Germinal center (tissue), 1 donor: ENCODE measurements around the gene BCAR3.
"Not testable (repeated sequence)": the region's sequence is repeated elsewhere in the genome, so short reads cannot be mapped to it uniquely, and the experiment has no call there.

Experiments
- DNase-seq: peaks from one replicate; pipeline ENCODE4 v3.0.0; 2012; ENCODE audit warnings: mixed read lengths, low spot score

BCAR3 gene

GRCh38 chr1:93595266-93595665 lies 86.4 kb downstream of the BCAR3 start:
- no peak for DNase-seq

GRCh38 chr1:93594603-93594880 lies 87.1 kb downstream of the BCAR3 start:
- DNase-seq, result no peak

- no peak for DNase-seq
Measured at GRCh38 chr1:93593854-93594602, 87.6 kb downstream of the BCAR3 start.

GRCh38 chr1:93592551-93592949 lies 89.1 kb downstream of the BCAR3 start:
- no peak for DNase-seq

- no peak for DNase-seq
Measured at GRCh38 chr1:93591676-93592550, 89.7 kb downstream of the BCAR3 start.

- DNase-seq, result not testable (repeated sequence)
Measured at GRCh38 chr1:93591291-93591675, 90.4 kb downstream of the BCAR3 start.

- no peak for DNase-seq
Measured at GRCh38 chr1:93588955-93589354, 92.7 kb downstream of the BCAR3 start.

GRCh38 chr1:93588206-93588605 lies 93.4 kb downstream of the BCAR3 start:
- DNase-seq, result no peak

- no peak for DNase-seq
Measured at GRCh38 chr1:93587354-93587753, 94.3 kb downstream of the BCAR3 start.

GRCh38 chr1:93585059-93585966 lies 96.3 kb downstream of the BCAR3 start:
- DNase-seq, result no peak

GRCh38 chr1:93584261-93585003 lies 97.2 kb downstream of the BCAR3 start:
- no peak for DNase-seq

GRCh38 chr1:93581917-93582850 lies 99.5 kb downstream of the BCAR3 start:
- no peak for DNase-seq

GRCh38 chr1:93579891-93580290 lies 101.7 kb downstream of the BCAR3 start:
- DNase-seq, result no peak

GRCh38 chr1:93578911-93579825 lies 102.5 kb downstream of the BCAR3 start:
- DNase-seq, result no peak

GRCh38 chr1:93578433-93578830 lies 103.2 kb downstream of the BCAR3 start:
- DNase-seq, result no peak

GRCh38 chr1:93577536-93578432 lies 103.9 kb downstream of the BCAR3 start:
- DNase-seq, result no peak

GRCh38 chr1:93576746-93577145 lies 104.9 kb downstream of the BCAR3 start:
- no peak for DNase-seq

- DNase-seq, result no peak
Measured at GRCh38 chr1:93576346-93576745, 105.3 kb downstream of the BCAR3 start.
